Glomerular visceral epithelial cell (primary cell): ENCODE measurements around the gene LRRC74B.
"Not testable (repeated sequence)": the region's sequence is repeated elsewhere in the genome, so short reads cannot be mapped to it uniquely, and the experiment has no call there.

ENCODE experiments used
- DNase-seq: peaks from one replicate; pipeline ENCODE4 v3.0.0-alpha.2; 2016; ENCODE audit errors: extremely low spot score

Gene LRRC74B

GRCh38 chr22:21054046-21054713 lies 8.4 kb downstream of the LRRC74B start:
- DNase-seq = no peak

GRCh38 chr22:21054714-21055563 lies 9.2 kb downstream of the LRRC74B start:
- DNase-seq = no peak

- no peak for DNase-seq
Measured at GRCh38 chr22:21055564-21055834, 9.8 kb downstream of the LRRC74B start.

GRCh38 chr22:21055880-21056319 lies 10.2 kb downstream of the LRRC74B start:
- DNase-seq = no peak

GRCh38 chr22:21060363-21060762 lies 14.6 kb downstream of the LRRC74B start:
- not testable (repeated sequence) for DNase-seq

- not testable (repeated sequence) for DNase-seq
Measured at GRCh38 chr22:21061660-21062321, 16.0 kb downstream of the LRRC74B start.

- not testable (repeated sequence) for DNase-seq
Measured at GRCh38 chr22:21064425-21064824, 18.7 kb downstream of the LRRC74B start.

GRCh38 chr22:21064917-21065864 lies 19.4 kb downstream of the LRRC74B start:
- no peak for DNase-seq

GRCh38 chr22:21067075-21067900 lies 21.5 kb downstream of the LRRC74B start:
- no peak for DNase-seq

- DNase-seq = no peak
Measured at GRCh38 chr22:21067901-21068680, 22.3 kb downstream of the LRRC74B start.

- DNase-seq = no peak
Measured at GRCh38 chr22:21068681-21069276, 23.0 kb downstream of the LRRC74B start.

- no peak for DNase-seq
Measured at GRCh38 chr22:21069375-21069774, 23.6 kb downstream of the LRRC74B start.

GRCh38 chr22:21070690-21071615 lies 25.2 kb downstream of the LRRC74B start:
- DNase-seq = no peak

GRCh38 chr22:21071796-21072195 lies 26.1 kb downstream of the LRRC74B start:
- DNase-seq = not testable (repeated sequence)

- DNase-seq = no peak
Measured at GRCh38 chr22:21073023-21073422, 27.3 kb downstream of the LRRC74B start.

GRCh38 chr22:21073482-21073881 lies 27.7 kb downstream of the LRRC74B start:
- DNase-seq = no peak

- peak; percentile 48 for DNase-seq
Measured at GRCh38 chr22:21074102-21074715, 28.5 kb downstream of the LRRC74B start.
